Measurements from ENCODE around the gene NLRC5.

- TF ChIP-seq, protein P1, sequence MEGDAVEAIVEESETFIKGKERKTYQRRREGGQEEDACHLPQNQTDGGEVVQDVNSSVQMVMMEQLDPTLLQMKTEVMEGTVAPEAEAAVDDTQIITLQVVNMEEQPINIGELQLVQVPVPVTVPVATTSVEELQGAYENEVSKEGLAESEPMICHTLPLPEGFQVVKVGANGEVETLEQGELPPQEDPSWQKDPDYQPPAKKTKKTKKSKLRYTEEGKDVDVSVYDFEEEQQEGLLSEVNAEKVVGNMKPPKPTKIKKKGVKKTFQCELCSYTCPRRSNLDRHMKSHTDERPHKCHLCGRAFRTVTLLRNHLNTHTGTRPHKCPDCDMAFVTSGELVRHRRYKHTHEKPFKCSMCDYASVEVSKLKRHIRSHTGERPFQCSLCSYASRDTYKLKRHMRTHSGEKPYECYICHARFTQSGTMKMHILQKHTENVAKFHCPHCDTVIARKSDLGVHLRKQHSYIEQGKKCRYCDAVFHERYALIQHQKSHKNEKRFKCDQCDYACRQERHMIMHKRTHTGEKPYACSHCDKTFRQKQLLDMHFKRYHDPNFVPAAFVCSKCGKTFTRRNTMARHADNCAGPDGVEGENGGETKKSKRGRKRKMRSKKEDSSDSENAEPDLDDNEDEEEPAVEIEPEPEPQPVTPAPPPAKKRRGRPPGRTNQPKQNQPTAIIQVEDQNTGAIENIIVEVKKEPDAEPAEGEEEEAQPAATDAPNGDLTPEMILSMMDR (IDR thresholded peaks at IDR 0.05), result no peak
- TF ChIP-seq POLR2AphosphoS5 (IDR thresholded peaks at IDR 0.05), result no peak
Measured at GRCh38 chr16:56977216-56977615, 12.1 kb upstream of the NLRC5 start.
